Naive thymus-derived CD4-positive, alpha-beta T cell (primary cell): ENCODE data around the gene ZNF573. TPM values are rescaled to one million over a fixed set of nuclear protein-coding genes. Genes with fewer than 3 reads are reported as not detected.

Source experiments
- ATAC-seq: fragments of 150-1000 bp; cut with Tn5 transposase; 2 replicates; pipeline ENCODE4 v1.10.0; 2021; ENCODE audit warnings: mild to moderate bottlenecking, moderate library complexity
- CTCF ChIA-PET: fragments of 350-600 bp; sonication (Branson Sonifier 250); formaldehyde crosslinking; loops from one replicate; lab custom pipeline; 2021; ENCODE audit warnings: antibody characterized with exemption; lab: Charles Lee
- POLR2A ChIA-PET: fragments of 350-600 bp; sonication (Branson Sonifier 250); formaldehyde crosslinking; loops from one replicate; lab custom pipeline; 2021; ENCODE audit warnings: antibody characterized with exemption, inconsistent platforms; lab: Charles Lee
- DNase-seq, 9 donors: peaks; one replicate each; pipeline versions ENCODE4 v3.0.0 to v3.0.0-alpha.2; 2020 to 2022; ENCODE audit warnings: mixed read lengths in 1 of 9
- H3K27ac ChIP-seq: one replicate; pipeline ENCODE4 v1.7.0; 2013; ENCODE audit warnings: mild to moderate bottlenecking, low read depth, low read length, moderate library complexity
- H3K27me3 ChIP-seq, 2 donors: one replicate each; pipeline ENCODE4 v1.7.0; 2013; ENCODE audit warnings: low read length in 2 of 2, mild to moderate bottlenecking in 2 of 2, moderate library complexity in 2 of 2; ENCODE audit not compliant: control insufficient read depth in 2 of 2, insufficient read depth in 2 of 2
- H3K36me3 ChIP-seq, 3 experiments: 1 replicate in 2 of 3; 2 replicates in 1 of 3; pipeline ENCODE4 v1.7.0; 2013; ENCODE audit warnings: low read length in 3 of 3, mild to moderate bottlenecking in 3 of 3, moderate library complexity in 1 of 3; ENCODE audit not compliant: insufficient read depth in 3 of 3, control insufficient read depth in 2 of 3
- H3K4me1 ChIP-seq, 2 donors: one replicate each; pipeline ENCODE4 v1.7.0; 2013; ENCODE audit warnings: low read length in 2 of 2, mild to moderate bottlenecking in 2 of 2, moderate library complexity in 1 of 2; ENCODE audit not compliant: control insufficient read depth in 2 of 2, insufficient read depth in 2 of 2
- H3K4me3 ChIP-seq: 2 replicates; pipeline ENCODE4 v1.7.0; 2013; ENCODE audit warnings: mild to moderate bottlenecking, low read length
- H3K9me3 ChIP-seq, 3 experiments: 1 replicate in 2 of 3; 2 replicates in 1 of 3; pipeline ENCODE4 v1.7.0; 2013; ENCODE audit warnings: low read length in 3 of 3; ENCODE audit not compliant: control insufficient read depth in 2 of 3
- H3K27ac Mint-ChIP-seq, 9 donors: one replicate each; pipeline ENCODE4 v1.8.0; 2020 to 2022; ENCODE audit warnings: mixed read lengths in 9 of 9, mild to moderate bottlenecking in 8 of 9, moderate library complexity in 5 of 9, inconsistent platforms in 2 of 9
- H3K27me3 Mint-ChIP-seq, 5 donors: one replicate each; pipeline ENCODE4 v1.8.0; 2021 to 2022; ENCODE audit warnings: mixed read lengths in 5 of 5, mild to moderate bottlenecking in 1 of 5
- H3K36me3 Mint-ChIP-seq, 5 donors: one replicate each; pipeline ENCODE4 v1.8.0; 2020 to 2022; ENCODE audit warnings: mixed read lengths in 5 of 5, mild to moderate bottlenecking in 3 of 5, inconsistent platforms in 1 of 5
- H3K4me1 Mint-ChIP-seq, 7 donors: one replicate each; pipeline ENCODE4 v1.8.0; 2020 to 2022; ENCODE audit warnings: mixed read lengths in 7 of 7, mild to moderate bottlenecking in 3 of 7, inconsistent platforms in 1 of 7
- H3K4me3 Mint-ChIP-seq, 10 donors: one replicate each; pipeline ENCODE4 v1.8.0; 2020 to 2022; ENCODE audit warnings: mild to moderate bottlenecking in 10 of 10, mixed read lengths in 10 of 10, moderate library complexity in 6 of 10, inconsistent platforms in 2 of 10
- H3K9me3 Mint-ChIP-seq, 11 donors: one replicate each; pipeline ENCODE4 v1.8.0; 2020 to 2022; ENCODE audit warnings: mixed read lengths in 11 of 11, mild to moderate bottlenecking in 4 of 11, inconsistent platforms in 1 of 11, moderate library complexity in 1 of 11
- intact Hi-C, 2 donors: fragments of 100-400 bp; cut with micrococcal nuclease; formaldehyde crosslinking; loops; one replicate each; pipeline ENCODE4 v1.15.1; 2023
- polyA plus RNA-seq, 2 donors: library from polyadenylated mRNA; unstranded; fragments of 300-500 nt; fragmentation: Illumina TruSeq; gene quantifications; one replicate each; pipeline ENCODE4 v1.2.3, GENCODE V29; 2021
- total RNA-seq, 6 experiments: library from RNA in 5 of 6; stranded (reverse) in 5 of 6; gene quantifications; 1 replicate in 5 of 6; 2 replicates in 1 of 6; pipeline ENCODE4 v1.2.3 and lab custom pipeline; 2021 to 2026

ZNF573 gene
- total and polyA plus RNA-seq, 7 experiments from 2014 or later = 5.9 to 43.8 (median 16.6) TPM

DNA sequence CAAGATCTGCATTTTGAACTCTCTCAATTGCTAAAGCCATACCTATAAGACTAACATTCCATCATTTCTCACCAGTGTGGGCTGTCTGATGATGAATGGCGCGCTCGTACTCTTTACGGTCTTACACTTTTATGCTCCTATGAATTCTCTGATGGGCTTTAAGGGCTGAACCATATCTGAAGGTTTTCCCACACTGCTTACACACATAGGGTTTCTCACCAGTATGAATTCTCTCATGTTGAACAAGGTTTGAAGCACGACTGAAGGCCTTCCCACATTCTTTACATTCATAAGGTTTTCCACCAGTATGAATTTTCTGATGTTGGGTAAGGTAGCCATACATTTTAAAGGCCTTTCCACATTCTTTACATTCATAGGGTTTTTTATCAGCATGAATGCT lies 41.0 kb downstream of the ZNF573 start:
- no peaks in the 10 kb centered on the region for H3K4me1 ChIP-seq
- Mint-ChIP-seq H3K9me3 (peaks cover 9 to 98% (median 84%) of the 10 kb centered on the region in 11 donors), H3K27ac (no peak overlapping the region), H3K4me3 (no peak overlapping the region), H3K36me3 (peaks cover 44 to 86% (median 84%) of the 10 kb centered on the region in 5 donors), H3K4me1 (no peaks in the 10 kb centered on the region), H3K27me3 (no peaks in the 10 kb centered on the region)
- intact Hi-C loops = no loop called here
- ATAC-seq (no peak), DNase-seq (no peak)
- no peak overlapping the region for H3K27ac ChIP-seq
- H3K4me3 ChIP-seq = no peak overlapping the region
- no peaks in the 10 kb centered on the region for H3K27me3 ChIP-seq
- ChIA-PET CTCF (no interaction called here), POLR2A (no interaction called here)
- peaks cover 17 to 43% (median 21%) of the 10 kb centered on the region in 3 experiments for H3K36me3 ChIP-seq
- H3K9me3 ChIP-seq = peaks cover 18 to 79% (median 36%) of the 10 kb centered on the region in 3 experiments

DNA sequence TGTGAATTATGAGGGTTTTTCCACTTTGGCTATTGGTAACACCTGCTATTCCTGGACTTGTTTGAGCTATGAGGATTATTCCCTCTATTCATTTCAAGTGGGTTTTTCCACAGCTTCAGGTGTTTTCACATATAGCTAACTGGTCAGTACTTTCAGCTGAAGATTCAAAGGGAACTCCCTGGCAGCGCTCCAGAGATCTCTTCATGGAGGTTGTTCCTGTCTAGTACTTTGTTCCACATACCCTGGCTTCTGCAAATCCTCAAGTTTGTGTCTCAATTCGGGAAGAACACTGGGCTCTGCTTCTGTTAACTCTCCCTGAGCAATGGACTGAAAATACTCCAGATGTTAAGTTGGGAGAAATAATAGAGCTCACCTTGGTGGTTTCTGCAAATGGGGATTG lies 54.2 kb downstream of the ZNF573 start:
- CTCF ChIA-PET = no interaction called here

DNA sequence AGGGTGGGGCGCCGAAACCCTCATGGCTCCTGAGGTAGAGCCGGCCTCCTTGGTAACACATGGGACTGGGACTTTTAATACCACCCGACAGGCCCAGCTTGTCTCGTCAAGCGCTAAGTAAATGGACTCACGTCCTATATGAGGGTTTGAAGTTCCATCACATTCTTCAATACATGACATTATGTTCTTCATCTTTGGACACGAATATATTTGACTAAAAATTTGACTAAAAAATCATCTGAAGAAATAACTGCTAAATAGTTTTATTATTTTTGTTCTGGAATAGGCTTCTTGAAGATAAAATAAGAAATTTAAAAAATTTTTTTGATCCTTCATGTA lies 59.5 kb downstream of the ZNF573 start:
- ChIA-PET CTCF (interaction anchor here (0.7 kb wide), 1 partner anchor 41 kb away, joined by 4 read pairs; no protein-coding TSS in a partner anchor), POLR2A (no interaction called here)
- peaks cover 6 to 7% of the 10 kb centered on the region in 2 donors for H3K4me1 ChIP-seq
- H3K4me1 Mint-ChIP-seq = peaks cover 7 to 17% (median 10%) of the 10 kb centered on the region in 7 donors
- H3K4me3 ChIP-seq = peak overlapping the region; percentile 63
- peaks cover 0 to under 1% (median 0%) of the 10 kb centered on the region in 3 experiments for H3K9me3 ChIP-seq
- peaks cover 0 to 75% (median 9%) of the 10 kb centered on the region in 11 donors for H3K9me3 Mint-ChIP-seq
- no peaks in the 10 kb centered on the region for H3K27me3 ChIP-seq
- H3K27ac Mint-ChIP-seq = peak overlapping the region; percentile 55 to 98 (median 86)
- peaks cover 5 to 27% (median 19%) of the 10 kb centered on the region in 5 donors for H3K36me3 Mint-ChIP-seq
- DNase-seq (no peak), ATAC-seq (no peak)
- peaks cover 0 to 5% (median 0%) of the 10 kb centered on the region in 5 donors for H3K27me3 Mint-ChIP-seq
- peaks cover 0 to 4% (median 0%) of the 10 kb centered on the region in 3 experiments for H3K36me3 ChIP-seq
- H3K27ac ChIP-seq = peak overlapping the region; percentile 77
- intact Hi-C loops = loop anchor here (1.0 to 2.0 kb wide), 6 partner anchors 27 to 251 kb away; partner anchors contain the start of genes ZFP30 (in 2 of the 2), ZNF573 (in 2 of the 2), ZNF540 (in 1 of the 2) and ZNF570 (in 1 of the 2)
- H3K4me3 Mint-ChIP-seq = peak overlapping the region; percentile 80 to 93 (median 91)

More for the DNA sequence above, 54.2 kb downstream of the ZNF573 start:
- POLR2A ChIA-PET = interaction anchor here (0.6 to 0.7 kb wide), 2 partner anchors 354 to 1486 kb away, joined by 3 read pairs; partner anchors contain the start of gene ZNF527
- no peaks in the 10 kb centered on the region for H3K36me3 ChIP-seq
- Mint-ChIP-seq H3K27me3 (no peaks in the 10 kb centered on the region), H3K4me3 (no peak overlapping the region), H3K4me1 (no peaks in the 10 kb centered on the region), H3K36me3 (peaks cover 3 to 23% (median 14%) of the 10 kb centered on the region in 5 donors), H3K27ac (no peak overlapping the region), H3K9me3 (peaks cover 0 to 81% (median 17%) of the 10 kb centered on the region in 11 donors)
- H3K27me3 ChIP-seq = no peaks in the 10 kb centered on the region
- ATAC-seq (no peak), DNase-seq (no peak)
- intact Hi-C loops = no loop called here
- no peak overlapping the region for H3K4me3 ChIP-seq
- no peak overlapping the region for H3K27ac ChIP-seq
- H3K9me3 ChIP-seq = peaks cover 0 to 22% (median 0%) of the 10 kb centered on the region in 3 experiments
- H3K4me1 ChIP-seq = no peaks in the 10 kb centered on the region

DNA sequence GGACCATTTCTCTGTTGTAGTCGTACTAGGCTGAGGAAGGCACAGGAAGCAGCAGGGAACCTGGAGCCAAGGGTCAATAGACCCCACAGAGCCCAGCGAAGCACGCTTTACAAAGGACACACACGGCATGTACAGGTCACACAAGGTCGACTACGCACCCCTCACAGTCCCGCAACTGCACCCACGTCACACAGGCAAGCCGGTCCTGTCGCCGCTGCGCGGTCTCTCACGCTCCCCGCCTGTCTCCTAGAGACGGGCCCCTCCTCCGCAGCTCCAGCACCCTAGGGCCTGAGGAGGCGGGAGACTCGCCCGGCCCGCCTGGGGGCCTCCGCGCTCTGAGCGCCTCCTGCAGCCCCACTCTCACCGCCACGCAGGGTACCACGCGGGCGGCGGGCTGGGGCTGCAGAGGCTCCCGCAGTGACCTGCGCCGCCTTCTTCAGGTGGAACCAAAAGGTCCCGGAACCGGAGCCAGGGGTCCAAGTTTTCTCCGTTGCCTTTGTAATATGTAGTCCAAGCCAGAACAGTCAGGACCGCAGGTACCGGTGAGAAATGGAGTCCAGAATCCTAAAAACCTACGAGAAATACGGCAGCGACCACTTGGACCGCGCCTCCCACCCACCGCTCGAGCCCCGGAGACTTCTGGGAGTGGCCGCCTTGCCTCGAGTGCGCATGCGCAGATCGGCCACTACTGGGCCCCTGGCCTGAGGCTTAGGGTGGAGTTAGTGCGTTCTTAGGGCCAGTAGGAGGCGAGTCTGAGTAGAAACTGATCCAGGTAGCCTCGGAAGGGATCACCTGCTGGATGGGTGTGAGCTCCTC lies 60.1 kb downstream of the ZNF573 start, which contains the start of gene ZNF607:
Gene ZNF607 (minus strand): TSS at position 651 of the 816 bp plus-strand sequence. CDS start 8,143 bp downstream, outside the sequence.
- intact Hi-C loops = loop anchor here (1.0 to 2.0 kb wide), 6 partner anchors 27 to 250 kb away; partner anchors contain the start of genes ZFP30 (in 2 of the 2), ZNF573 (in 2 of the 2), ZNF540 (in 1 of the 2) and ZNF570 (in 1 of the 2)
- Histone ChIP-seq H3K27ac (peak within 1 kb of the TSS; percentile 77), H3K4me1 (peaks cover 6 to 7% of the 10 kb centered on the region in 2 donors), H3K27me3 (no peaks in the 10 kb centered on the region), H3K9me3 (no peaks in the 10 kb centered on the region), H3K36me3 (peaks cover 0 to 4% (median 0%) of the 10 kb centered on the region in 3 experiments), H3K4me3 (peak within 1 kb of the TSS; percentile 63)
- Mint-ChIP-seq H3K36me3 (peaks cover 5 to 29% (median 19%) of the 10 kb centered on the region in 5 donors), H3K4me1 (peaks cover 7 to 17% (median 10%) of the 10 kb centered on the region in 7 donors), H3K27ac (peak within 1 kb of the TSS; percentile 80 to 98 (median 86)), H3K4me3 (peak within 1 kb of the TSS; percentile 80 to 95 (median 91)), H3K9me3 (peaks cover 0 to 75% (median 9%) of the 10 kb centered on the region in 11 donors), H3K27me3 (peaks cover 0 to 5% (median 0%) of the 10 kb centered on the region in 5 donors)
- ATAC-seq (peak; percentile 87), DNase-seq (peak; percentile 43 to 80 (median 70))
- ChIA-PET POLR2A (interaction anchor here (0.7 kb wide), 1 partner anchor 27 kb away, joined by 4 read pairs; no protein-coding TSS in a partner anchor), CTCF (interaction anchor here (0.7 kb wide), 1 partner anchor 41 kb away, joined by 4 read pairs; no protein-coding TSS in a partner anchor)

DNA sequence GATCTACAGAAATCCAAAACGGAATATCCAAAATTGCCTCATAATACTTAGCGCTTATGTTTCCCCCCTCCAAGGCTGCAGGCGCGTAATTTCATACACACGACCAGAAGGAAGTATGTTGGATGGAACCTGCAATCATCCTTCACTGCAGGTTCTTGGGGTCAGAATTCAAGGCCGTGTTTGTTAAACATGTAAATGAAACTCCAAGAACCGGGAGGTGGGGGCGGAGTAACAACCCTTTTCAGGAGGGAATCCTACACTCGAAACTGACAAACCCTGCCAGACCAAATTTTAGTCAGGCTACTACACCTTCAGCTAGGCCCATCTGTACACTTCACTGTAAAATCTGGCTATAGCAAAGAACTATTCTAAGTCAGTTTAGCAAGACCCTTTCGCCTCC lies 61.1 kb downstream of the ZNF573 start:
- ChIA-PET POLR2A (interaction anchor here (0.7 kb wide), 1 partner anchor 26 kb away, joined by 4 read pairs; no protein-coding TSS in a partner anchor), CTCF (no interaction called here)
- Mint-ChIP-seq H3K36me3 (peaks cover 5 to 28% (median 21%) of the 10 kb centered on the region in 5 donors), H3K9me3 (peaks cover 0 to 74% (median 9%) of the 10 kb centered on the region in 11 donors), H3K27me3 (peaks cover 0 to 5% (median 0%) of the 10 kb centered on the region in 5 donors), H3K4me1 (peaks cover 7 to 17% (median 10%) of the 10 kb centered on the region in 7 donors), H3K27ac (peak overlapping the region in 8 of 9 donors; percentile 84 to 98 (median 88)), H3K4me3 (peak overlapping the region; percentile 80 to 95 (median 91))
- Histone ChIP-seq H3K36me3 (peaks cover 0 to 4% (median 0%) of the 10 kb centered on the region in 3 experiments), H3K9me3 (no peaks in the 10 kb centered on the region), H3K27me3 (no peaks in the 10 kb centered on the region), H3K27ac (peak overlapping the region; percentile 77), H3K4me1 (peaks cover 6 to 7% of the 10 kb centered on the region in 2 donors), H3K4me3 (peak overlapping the region; percentile 63)
- intact Hi-C loops = loop anchor here (2.0 kb wide), 2 partner anchors 26 to 60 kb away; partner anchors contain the start of gene ZNF573 (in 1 of the 2)
- ATAC-seq = no peak
- peak in 1 of 9 donors; percentile 0 for DNase-seq

DNA sequence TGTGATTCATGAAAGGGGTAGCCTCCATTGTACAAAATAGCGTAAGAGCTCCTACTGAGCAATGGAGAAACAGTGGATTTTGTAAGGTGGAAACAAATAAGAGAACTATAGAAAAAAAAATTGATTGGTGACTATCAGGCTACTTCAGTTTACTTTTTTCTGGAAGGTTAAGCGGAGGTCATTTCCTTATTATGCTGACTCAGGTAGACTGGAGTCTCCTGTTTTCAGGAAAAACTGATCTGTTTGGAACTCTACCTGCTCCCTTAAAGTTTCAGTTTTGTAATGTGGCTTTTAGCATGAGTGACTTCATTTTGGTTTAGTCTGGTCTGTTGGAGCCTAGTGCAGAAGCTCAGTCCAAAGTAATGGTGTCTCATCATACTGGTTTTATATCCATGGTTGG lies 63.2 kb downstream of the ZNF573 start:
- Histone ChIP-seq H3K27me3 (no peaks in the 10 kb centered on the region), H3K27ac (no peak overlapping the region), H3K36me3 (peaks cover 0 to 11% (median 0%) of the 10 kb centered on the region in 3 experiments), H3K4me3 (no peak overlapping the region), H3K4me1 (peaks cover 6 to 7% of the 10 kb centered on the region in 2 donors), H3K9me3 (peaks cover 0 to 9% (median 0%) of the 10 kb centered on the region in 3 experiments)
- intact Hi-C loops = no loop called here
- ChIA-PET POLR2A (no interaction called here), CTCF (no interaction called here)
- Mint-ChIP-seq H3K27me3 (peaks cover 0 to 5% (median 0%) of the 10 kb centered on the region in 5 donors), H3K36me3 (peaks cover 9 to 44% (median 34%) of the 10 kb centered on the region in 5 donors), H3K9me3 (peaks cover 0 to 77% (median 24%) of the 10 kb centered on the region in 11 donors), H3K4me1 (peaks cover 7 to 17% (median 10%) of the 10 kb centered on the region in 7 donors), H3K27ac (no peak overlapping the region), H3K4me3 (no peak overlapping the region)
- DNase-seq (no peak), ATAC-seq (no peak)
